Thyroid gland (tissue), 4 donors: ENCODE results near the gene PRSS27.

Experiments used
- CTCF ChIP-seq, 6 experiments: fragments of 200-600 bp in 3 of 6; fragments of 450-650 bp in 3 of 6; sonication (generic) in 3 of 6; IDR thresholded peaks; one replicate each; pipeline ENCODE4 v1.5.1; 2016 to 2019; ENCODE audit warnings: antibody characterized with exemption in 6 of 6, mild to moderate bottlenecking in 2 of 6, inconsistent platforms in 1 of 6, moderate library complexity in 1 of 6
- POLR2A ChIP-seq, 2 donors: fragments of 450-650 bp; IDR thresholded peaks; one replicate each; pipeline ENCODE4 v1.6.1; 2017; ENCODE audit warnings: antibody characterized with exemption in 2 of 2, mild to moderate bottlenecking in 2 of 2, moderate library complexity in 1 of 2

GRCh38 chr16:2705351-2705750 is 14.7 kb downstream of the PRSS27 start:
- TF ChIP-seq CTCF (IDR thresholded peaks at IDR 0.05) = no peak
- TF ChIP-seq POLR2A (IDR thresholded peaks at IDR 0.05) = no peak
